Activated CD4-positive, alpha-beta T cell treated with anti-CD3 and anti-CD28 coated beads, Interleukin-2, amount 10 ng/mL, durations not matched to agents 7 days and 5 days (primary cell): Measurements from ENCODE around the gene ZNF77. TPM values are rescaled to one million over a fixed set of nuclear protein-coding genes. Genes with fewer than 3 reads are reported as not detected.

Experiments used
- CTCF ChIA-PET: fragments of 350-600 bp; sonication (Branson Sonifier 250); formaldehyde crosslinking; loops from one replicate; lab custom pipeline; 2021; ENCODE audit warnings: antibody characterized with exemption; lab: Charles Lee
- POLR2A ChIA-PET: fragments of 350-600 bp; sonication (Branson Sonifier 250); formaldehyde crosslinking; loops from one replicate; lab custom pipeline; 2021; ENCODE audit warnings: antibody characterized with exemption; lab: Charles Lee
- DNase-seq: peaks from one replicate; pipeline ENCODE4 v3.0.0-alpha.2; 2020
- H3K27ac Mint-ChIP-seq: one replicate; pipeline ENCODE4 v1.8.0; 2021; ENCODE audit warnings: mild to moderate bottlenecking, moderate library complexity, mixed read lengths
- H3K27me3 Mint-ChIP-seq: one replicate; pipeline ENCODE4 v1.8.0; 2021; ENCODE audit warnings: mixed read lengths
- H3K36me3 Mint-ChIP-seq: one replicate; pipeline ENCODE4 v1.8.0; 2021; ENCODE audit warnings: low read depth, mixed read lengths
- H3K4me1 Mint-ChIP-seq: one replicate; pipeline ENCODE4 v1.8.0; 2021; ENCODE audit warnings: mixed read lengths
- H3K4me3 Mint-ChIP-seq: one replicate; pipeline ENCODE4 v1.8.0; 2021; ENCODE audit warnings: mild to moderate bottlenecking, moderate library complexity, mixed read lengths
- H3K9me3 Mint-ChIP-seq: one replicate; pipeline ENCODE4 v1.8.0; 2021; ENCODE audit warnings: mixed read lengths
- total RNA-seq, 2 experiments: library from RNA; stranded (reverse); gene quantifications; one replicate each; pipeline ENCODE4 v1.2.3, GENCODE V29; 2021

The ZNF77 gene
- total RNA-seq, 2 experiments from 2014 or later: 4.6 to 5.6 TPM

DNA sequence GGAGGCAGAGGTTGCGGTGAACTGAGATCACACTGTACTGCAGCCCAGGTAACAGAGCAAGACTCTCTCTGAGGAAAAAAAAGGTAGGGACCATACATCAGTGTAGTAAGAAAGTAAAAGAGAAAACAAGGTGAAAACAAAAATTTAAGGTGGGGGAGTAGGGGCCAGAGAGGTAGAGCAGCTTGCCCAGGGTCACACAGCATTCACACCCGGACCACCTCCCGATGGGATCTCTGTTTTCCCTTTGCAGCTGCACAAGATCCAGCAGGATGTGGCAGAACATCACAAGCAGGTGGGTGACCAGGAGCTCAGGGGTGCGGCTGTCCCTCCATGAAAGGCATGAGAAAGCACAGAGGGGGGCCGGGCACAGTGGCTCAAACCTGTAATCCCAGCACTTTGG is 37.1 kb upstream of the ZNF77 start:
- POLR2A ChIA-PET: no interaction called here
- Mint-ChIP-seq H3K27me3 (peaks cover 18% of the 10 kb centered on the region), H3K4me3 (no peak overlapping the region), H3K27ac (no peak overlapping the region), H3K4me1 (peaks cover 8% of the 10 kb centered on the region), H3K36me3 (no peaks in the 10 kb centered on the region), H3K9me3 (no peaks in the 10 kb centered on the region)
- DNase-seq: no peak
- CTCF ChIA-PET: interaction anchor here (0.6 to 1.4 kb wide), 2 partner anchors 24 to 31 kb away, joined by 4 read pairs; no protein-coding TSS in a partner anchor

DNA sequence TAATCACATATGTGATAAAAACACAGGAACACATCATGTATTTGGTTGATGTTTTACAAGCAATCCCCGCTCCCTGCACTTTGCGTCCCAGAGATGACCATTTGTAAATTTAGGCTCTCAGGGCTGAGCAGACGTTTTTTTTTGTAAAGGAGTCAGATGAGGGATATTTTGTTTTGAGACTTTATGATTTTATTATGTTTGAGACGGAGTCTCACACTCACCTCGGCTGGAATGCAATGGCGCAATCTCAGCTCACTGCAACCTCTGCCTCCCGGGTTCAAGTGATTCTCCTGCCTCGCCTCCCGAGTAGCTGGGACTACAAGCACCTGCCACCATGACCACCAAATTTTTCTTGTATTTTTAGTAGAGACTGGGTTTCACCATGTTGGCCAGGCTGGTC is 34.0 kb upstream of the ZNF77 start:
- Mint-ChIP-seq H3K4me1 (peaks cover 22% of the 10 kb centered on the region), H3K4me3 (no peak overlapping the region), H3K36me3 (no peaks in the 10 kb centered on the region), H3K9me3 (no peaks in the 10 kb centered on the region), H3K27me3 (peaks cover 19% of the 10 kb centered on the region), H3K27ac (no peak overlapping the region)
- DNase-seq: no peak
- ChIA-PET CTCF (interaction anchor here (1.1 kb wide), 1 partner anchor 28 kb away, joined by 3 read pairs; no protein-coding TSS in a partner anchor), POLR2A (no interaction called here)

DNA sequence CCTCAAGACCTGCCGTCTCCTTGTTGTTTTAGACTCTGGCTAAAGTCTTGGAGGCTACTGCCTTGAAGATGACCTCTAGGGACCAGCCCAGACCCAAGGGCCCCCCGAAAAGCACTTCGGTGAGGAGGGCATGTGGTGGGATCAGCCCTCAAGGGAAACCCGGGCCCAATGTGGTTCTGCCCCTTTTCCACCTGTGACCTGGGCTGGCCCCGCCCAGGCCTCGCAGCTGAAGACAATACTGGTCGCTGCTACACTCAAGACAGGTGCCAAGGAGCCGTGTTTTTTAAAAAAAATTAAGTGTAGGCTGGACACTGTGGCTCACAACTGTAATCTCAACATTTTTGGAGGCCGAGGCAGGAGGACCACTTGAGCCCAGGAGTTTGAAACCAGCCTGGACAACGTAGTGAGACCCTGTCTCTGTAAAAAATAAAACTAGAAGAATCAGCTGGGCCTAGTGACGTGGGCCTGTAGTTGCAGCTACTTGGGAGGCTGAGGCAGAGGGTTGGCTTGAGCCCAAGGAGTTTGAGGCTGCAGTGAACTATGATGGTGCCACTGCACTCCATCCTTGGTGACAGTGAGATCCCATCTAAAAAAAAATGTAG is 33.5 kb upstream of the ZNF77 start:
- peaks cover 14% of the 10 kb centered on the region for H3K27me3 Mint-ChIP-seq
- H3K4me1 Mint-ChIP-seq: peaks cover 21% of the 10 kb centered on the region
- H3K27ac Mint-ChIP-seq: no peak overlapping the region
- CTCF ChIA-PET: interaction anchor here (1.1 to 1.4 kb wide), 2 partner anchors 16 to 27 kb away, joined by 3 to 7 read pairs; no protein-coding TSS in a partner anchor
- no peak for DNase-seq
- no peaks in the 10 kb centered on the region for H3K9me3 Mint-ChIP-seq
- H3K4me3 Mint-ChIP-seq: peak overlapping the region; percentile 93
- no peaks in the 10 kb centered on the region for H3K36me3 Mint-ChIP-seq
- POLR2A ChIA-PET: interaction anchor here (0.8 kb wide), 1 partner anchor 57 kb away, joined by 3 read pairs; no protein-coding TSS in a partner anchor

DNA sequence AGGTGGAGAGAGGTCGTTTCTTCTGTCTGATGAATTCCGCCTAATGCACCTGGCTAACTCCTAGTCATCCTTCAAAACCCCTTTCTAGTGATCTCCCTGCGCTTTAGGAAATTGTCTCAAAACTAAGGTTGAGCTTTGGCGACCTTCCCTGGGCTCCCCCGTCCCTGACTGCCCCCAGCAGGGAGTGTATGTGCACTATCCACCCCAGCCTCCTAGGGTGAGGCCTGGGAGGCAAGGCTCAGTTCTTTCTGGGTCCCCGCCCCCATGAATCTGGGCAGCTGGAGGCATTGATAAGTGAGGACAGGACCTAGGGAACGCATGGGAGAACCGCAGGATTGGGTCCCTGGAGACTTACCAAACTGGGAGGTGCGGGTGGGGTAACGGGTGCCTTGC is 33.0 kb upstream of the ZNF77 start:
- Mint-ChIP-seq H3K4me3 (peak overlapping the region; percentile 93), H3K27ac (no peak overlapping the region), H3K36me3 (no peaks in the 10 kb centered on the region), H3K9me3 (no peaks in the 10 kb centered on the region), H3K4me1 (peaks cover 20% of the 10 kb centered on the region), H3K27me3 (peaks cover 12% of the 10 kb centered on the region)
- CTCF ChIA-PET: interaction anchor here (1.2 to 2.3 kb wide), 4 partner anchors 8 to 126 kb away, joined by 4 to 9 read pairs (median 6); no protein-coding TSS in a partner anchor
- no peak for DNase-seq
- POLR2A ChIA-PET: interaction anchor here (0.8 kb wide), 1 partner anchor 58 kb away, joined by 3 read pairs; no protein-coding TSS in a partner anchor

DNA sequence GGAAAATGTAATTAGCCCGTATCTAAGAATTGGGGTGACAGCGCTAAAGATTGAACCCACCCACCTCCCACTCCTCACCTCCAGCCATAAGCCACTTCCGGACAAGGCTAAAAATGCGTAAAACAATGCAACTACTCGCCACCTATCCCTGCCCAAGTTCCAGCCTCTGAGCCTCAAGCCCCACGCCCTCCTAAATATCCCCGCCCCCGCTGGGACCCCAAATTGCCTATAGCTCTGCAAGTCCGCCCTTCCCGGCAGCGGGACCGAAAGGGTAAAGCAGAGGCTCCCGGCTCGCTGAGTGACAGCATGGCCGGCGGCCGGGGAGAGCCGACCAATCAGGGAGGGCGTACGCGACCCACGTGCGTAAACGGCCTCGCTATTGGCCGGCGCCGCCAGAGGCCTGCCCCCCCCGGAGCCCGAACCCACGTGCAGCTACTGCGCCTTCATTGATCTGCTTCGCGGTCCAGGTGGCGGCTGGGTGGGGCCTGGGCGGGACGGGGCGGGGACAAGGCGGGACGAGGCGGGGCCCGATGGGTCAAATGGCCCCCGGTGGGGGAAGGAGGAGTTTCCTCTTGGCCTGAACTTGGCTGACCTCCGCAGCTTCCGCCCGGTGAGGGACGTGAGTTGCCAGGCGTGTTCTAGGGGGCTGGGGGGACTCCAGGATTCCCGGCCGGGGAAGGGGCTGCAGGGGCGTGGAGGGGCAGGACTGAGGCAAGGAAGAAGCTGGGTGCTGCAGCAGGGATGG is 32.4 kb upstream of the ZNF77 start, which contains the start of gene TLE6:
Gene TLE6, plus strand, starts transcription at position 564 of the 745 bp plus-strand sequence. CDS start 670 bp downstream, outside the sequence.
- POLR2A ChIA-PET: interaction anchor here (0.6 to 0.8 kb wide), 2 partner anchors 58 to 89 kb away, joined by 3 to 10 read pairs; no protein-coding TSS in a partner anchor
- H3K27me3 Mint-ChIP-seq: peaks cover 12% of the 10 kb centered on the region
- H3K27ac Mint-ChIP-seq: peak within 1 kb of the TSS; percentile 94
- CTCF ChIA-PET: interaction anchor here (0.6 to 2.3 kb wide), 5 partner anchors 9 to 179 kb away, joined by 4 to 9 read pairs (median 5); no protein-coding TSS in a partner anchor
- H3K9me3 Mint-ChIP-seq: no peaks in the 10 kb centered on the region
- peak; percentile 96 for DNase-seq
- peaks cover 20% of the 10 kb centered on the region for H3K4me1 Mint-ChIP-seq
- H3K4me3 Mint-ChIP-seq: peak within 1 kb of the TSS; percentile 93
- H3K36me3 Mint-ChIP-seq: no peaks in the 10 kb centered on the region

DNA sequence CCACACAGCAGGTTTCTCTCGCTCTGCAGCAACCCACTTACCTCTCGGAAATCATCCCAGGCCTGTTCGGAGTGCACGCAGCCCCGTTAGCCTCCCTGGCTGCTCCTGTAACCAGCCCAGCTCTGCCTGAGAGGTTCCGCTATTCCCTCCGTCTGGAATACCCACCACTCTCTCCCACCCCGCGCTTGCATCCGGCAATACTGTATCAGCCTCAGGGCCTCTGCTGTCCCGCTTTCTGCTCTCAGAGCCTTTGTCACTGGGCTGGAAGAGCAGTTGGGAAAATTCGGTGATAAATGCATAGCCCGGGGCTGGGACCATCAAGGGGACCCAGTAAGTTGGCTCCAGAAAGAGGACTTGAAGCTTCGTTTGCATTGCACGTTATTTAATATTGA is 31.8 kb upstream of the ZNF77 start:
- peak overlapping the region; percentile 93 for H3K4me3 Mint-ChIP-seq
- H3K36me3 Mint-ChIP-seq: no peaks in the 10 kb centered on the region
- ChIA-PET CTCF (interaction anchor here (0.6 to 2.3 kb wide), 6 partner anchors 9 to 178 kb away, joined by 3 to 9 read pairs (median 4); no protein-coding TSS in a partner anchor), POLR2A (interaction anchor here (0.6 kb wide), 1 partner anchor 95 kb away, joined by 3 read pairs; no protein-coding TSS in a partner anchor)
- no peaks in the 10 kb centered on the region for H3K9me3 Mint-ChIP-seq
- DNase-seq: no peak
- H3K27me3 Mint-ChIP-seq: peaks cover 7% of the 10 kb centered on the region
- H3K27ac Mint-ChIP-seq: peak overlapping the region; percentile 94
- H3K4me1 Mint-ChIP-seq: peaks cover 20% of the 10 kb centered on the region

DNA sequence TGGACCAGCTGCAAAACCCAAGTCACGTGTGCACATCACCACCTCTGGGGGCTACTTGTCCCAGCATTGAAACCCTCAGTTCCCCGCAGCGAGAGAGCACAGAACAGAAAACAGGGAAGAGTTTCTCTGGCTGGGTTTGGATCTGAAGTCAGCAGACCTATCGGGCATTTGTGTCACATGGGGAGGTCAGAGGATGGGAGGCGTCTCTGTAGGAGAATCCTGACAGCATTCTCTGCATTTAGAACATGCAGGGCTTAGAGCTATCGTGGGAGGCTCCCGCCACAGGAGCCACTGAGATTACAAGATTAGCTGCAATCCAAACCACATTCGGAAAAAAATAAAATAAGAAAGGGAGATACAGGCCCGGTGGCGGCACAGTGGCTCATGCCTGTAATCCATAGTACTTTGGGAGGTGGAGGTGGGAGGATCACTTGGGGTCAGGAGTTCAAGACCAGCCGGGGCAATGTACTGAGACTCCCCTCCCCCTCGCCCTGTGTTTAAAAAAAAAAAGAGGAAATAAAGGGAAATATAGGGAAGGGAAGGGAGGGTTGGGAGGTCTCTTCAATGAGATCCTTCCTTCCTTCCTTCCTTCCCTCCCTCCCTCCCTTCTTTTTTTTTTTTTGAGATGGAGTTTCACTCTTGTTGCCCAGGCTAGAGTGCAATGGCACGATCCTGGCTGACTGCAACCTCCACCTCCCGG is 29.7 kb upstream of the ZNF77 start:
- POLR2A ChIA-PET: no interaction called here
- CTCF ChIA-PET: interaction anchor here (0.6 to 1.6 kb wide), 6 partner anchors 9 to 207 kb away, joined by 3 to 5 read pairs (median 3); no protein-coding TSS in a partner anchor
- H3K27ac Mint-ChIP-seq: no peak overlapping the region
- H3K4me1 Mint-ChIP-seq: peaks cover 20% of the 10 kb centered on the region
- H3K4me3 Mint-ChIP-seq: no peak overlapping the region
- no peak for DNase-seq
- H3K36me3 Mint-ChIP-seq: no peaks in the 10 kb centered on the region
- H3K9me3 Mint-ChIP-seq: no peaks in the 10 kb centered on the region
- H3K27me3 Mint-ChIP-seq: peaks cover 7% of the 10 kb centered on the region

DNA sequence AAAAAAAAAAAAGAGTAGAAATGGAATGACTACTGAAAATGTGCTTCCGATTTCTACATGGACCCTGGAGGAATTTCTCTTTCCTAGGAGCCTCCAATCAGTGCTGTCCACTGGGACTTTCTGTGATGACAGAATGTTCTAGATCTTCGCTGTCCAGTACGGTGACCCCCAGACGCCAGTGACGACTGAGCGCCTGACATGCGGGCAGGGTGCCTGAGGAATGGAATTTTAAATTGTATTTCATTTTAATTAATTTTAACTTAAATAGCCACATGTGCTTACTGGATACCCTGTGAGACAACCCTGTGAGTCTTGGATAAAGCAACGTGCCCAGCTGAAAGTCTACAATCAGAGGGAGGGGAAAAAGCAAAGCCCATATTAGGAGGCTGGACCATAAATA is 28.5 kb upstream of the ZNF77 start:
- no peaks in the 10 kb centered on the region for H3K9me3 Mint-ChIP-seq
- H3K27ac Mint-ChIP-seq: no peak overlapping the region
- H3K27me3 Mint-ChIP-seq: peaks cover 7% of the 10 kb centered on the region
- DNase-seq: no peak
- H3K36me3 Mint-ChIP-seq: no peaks in the 10 kb centered on the region
- ChIA-PET CTCF (interaction anchor here (0.9 to 1.6 kb wide), 3 partner anchors 10 to 174 kb away, joined by 3 to 4 read pairs (median 3); no protein-coding TSS in a partner anchor), POLR2A (no interaction called here)
- no peak overlapping the region for H3K4me3 Mint-ChIP-seq
- peaks cover 22% of the 10 kb centered on the region for H3K4me1 Mint-ChIP-seq

DNA sequence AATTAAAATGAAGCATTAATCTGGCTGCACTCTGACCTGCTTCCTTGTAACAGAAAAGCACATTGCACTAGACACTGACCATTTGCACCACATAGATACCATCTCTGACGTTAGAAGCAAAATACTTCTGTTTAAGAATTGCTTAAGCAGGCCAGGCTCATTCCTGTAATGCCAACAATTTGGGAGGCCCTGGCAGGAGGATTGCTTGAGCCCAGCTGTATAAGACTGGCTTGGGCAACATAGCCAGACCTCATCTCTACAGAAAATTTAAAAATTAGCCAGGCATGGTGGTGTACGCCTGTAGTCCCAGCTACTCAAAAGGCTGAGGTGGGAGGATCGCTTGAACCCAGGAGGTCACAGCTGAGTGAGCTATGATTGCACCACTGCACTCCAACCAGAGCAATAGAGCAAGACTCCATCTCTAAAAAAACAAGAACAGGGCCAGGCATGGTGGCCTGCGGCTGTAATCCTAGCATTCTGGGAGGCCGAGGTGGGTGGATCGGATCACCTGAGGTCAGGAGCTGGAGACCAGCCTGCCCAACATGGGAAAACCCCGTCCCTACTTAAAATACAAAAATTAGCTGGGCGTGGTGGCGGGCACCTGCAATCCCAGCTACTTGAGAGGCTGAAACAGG is 25.5 kb upstream of the ZNF77 start:
- ChIA-PET POLR2A (no interaction called here), CTCF (interaction anchor here (1.9 to 2.2 kb wide), 3 partner anchors 11 to 133 kb away, joined by 7 to 8 read pairs (median 7); no protein-coding TSS in a partner anchor)
- H3K9me3 Mint-ChIP-seq: no peaks in the 10 kb centered on the region

DNA sequence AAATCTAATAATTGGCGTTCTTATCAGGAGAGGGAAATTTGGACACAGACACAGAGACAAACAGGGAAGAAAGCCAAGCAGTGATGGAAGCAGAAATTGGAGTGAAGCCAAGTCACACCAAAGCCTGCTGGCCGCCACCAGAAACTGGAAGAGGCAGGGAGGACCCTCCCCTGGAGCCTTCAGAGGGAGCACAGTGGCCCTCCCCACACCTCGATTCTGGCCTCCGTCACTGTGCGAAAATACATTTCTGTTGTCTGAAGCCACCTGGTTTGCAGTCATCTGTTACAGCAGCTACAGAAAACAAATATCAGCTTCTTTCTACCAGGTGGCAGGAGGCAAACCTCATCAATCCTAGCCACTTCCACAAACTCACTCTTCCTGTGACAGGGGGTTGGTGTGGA is 24.3 kb upstream of the ZNF77 start:
- ChIA-PET CTCF (no interaction called here), POLR2A (no interaction called here)
- Mint-ChIP-seq H3K9me3 (no peaks in the 10 kb centered on the region), H3K4me3 (no peak overlapping the region), H3K27me3 (no peaks in the 10 kb centered on the region), H3K27ac (no peak overlapping the region), H3K36me3 (no peaks in the 10 kb centered on the region), H3K4me1 (peaks cover 2% of the 10 kb centered on the region)
- DNase-seq: no peak

More for the DNA sequence above, 25.5 kb upstream of the ZNF77 start:
- H3K4me1 Mint-ChIP-seq: peaks cover 8% of the 10 kb centered on the region
- H3K36me3 Mint-ChIP-seq: no peaks in the 10 kb centered on the region
- peaks cover 7% of the 10 kb centered on the region for H3K27me3 Mint-ChIP-seq
- no peak for DNase-seq
- H3K27ac Mint-ChIP-seq: no peak overlapping the region
- no peak overlapping the region for H3K4me3 Mint-ChIP-seq

DNA sequence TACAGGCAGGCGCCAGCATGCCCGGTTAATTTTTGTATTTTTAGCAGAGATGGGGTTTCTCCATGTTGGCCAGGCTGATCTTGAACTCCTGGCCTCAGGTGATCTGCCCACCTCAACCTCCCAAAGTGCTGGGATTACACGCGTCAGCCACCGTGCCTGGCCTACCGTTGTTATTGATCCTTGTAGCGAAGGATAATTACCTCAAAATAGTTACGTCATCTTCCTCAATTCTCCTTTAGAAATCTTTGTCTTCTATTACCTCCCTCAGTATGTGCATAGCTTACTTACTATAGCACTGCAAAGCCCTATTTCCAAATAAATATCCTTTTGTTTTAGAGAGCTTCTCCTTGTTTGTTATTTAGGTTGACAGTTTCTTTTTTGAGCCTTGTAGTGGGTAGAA is 23.2 kb upstream of the ZNF77 start:
- no peaks in the 10 kb centered on the region for H3K36me3 Mint-ChIP-seq
- no peak for DNase-seq
- no peak overlapping the region for H3K4me3 Mint-ChIP-seq
- H3K27ac Mint-ChIP-seq: no peak overlapping the region
- ChIA-PET CTCF (no interaction called here), POLR2A (no interaction called here)
- H3K27me3 Mint-ChIP-seq: no peaks in the 10 kb centered on the region
- no peaks in the 10 kb centered on the region for H3K9me3 Mint-ChIP-seq
- peaks cover 2% of the 10 kb centered on the region for H3K4me1 Mint-ChIP-seq

DNA sequence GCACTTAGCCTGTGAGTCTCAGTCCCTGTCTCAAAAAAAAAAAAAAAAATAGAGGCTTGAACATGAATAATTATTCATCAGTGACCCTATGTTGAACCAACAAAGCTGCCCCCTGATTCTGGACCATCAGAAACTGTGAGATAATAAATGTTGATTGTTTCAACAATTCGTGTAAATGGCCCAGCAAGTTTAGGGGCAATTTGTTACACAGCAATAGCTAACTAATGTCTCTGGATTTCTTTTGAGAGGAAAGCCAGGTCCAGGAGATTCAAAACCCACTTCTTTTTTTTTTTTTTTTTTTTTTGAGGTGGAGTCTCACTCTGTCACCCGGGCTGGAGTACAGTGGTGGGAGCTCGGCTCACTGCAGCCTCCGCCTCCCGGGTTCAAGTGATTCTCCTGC is 20.1 kb upstream of the ZNF77 start:
- ChIA-PET CTCF (interaction anchor here (0.5 to 3.8 kb wide), 5 partner anchors 9 to 680 kb away, joined by 3 to 33 read pairs (median 5); no protein-coding TSS in a partner anchor), POLR2A (no interaction called here)
- H3K4me3 Mint-ChIP-seq: no peak overlapping the region
- H3K9me3 Mint-ChIP-seq: no peaks in the 10 kb centered on the region
- peaks cover 6% of the 10 kb centered on the region for H3K4me1 Mint-ChIP-seq
- no peak for DNase-seq
- no peak overlapping the region for H3K27ac Mint-ChIP-seq
- no peaks in the 10 kb centered on the region for H3K27me3 Mint-ChIP-seq
- H3K36me3 Mint-ChIP-seq: no peaks in the 10 kb centered on the region
